ENCODE results near the gene SOCS6. TPM values are rescaled to one million over a fixed set of nuclear protein-coding genes. Genes with fewer than 3 reads are reported as not detected.

The SOCS6 gene
- polyA plus RNA-seq, 1 of the 3 experiments (the other 2 are of a cell fraction), result 12.1 TPM

DNA sequence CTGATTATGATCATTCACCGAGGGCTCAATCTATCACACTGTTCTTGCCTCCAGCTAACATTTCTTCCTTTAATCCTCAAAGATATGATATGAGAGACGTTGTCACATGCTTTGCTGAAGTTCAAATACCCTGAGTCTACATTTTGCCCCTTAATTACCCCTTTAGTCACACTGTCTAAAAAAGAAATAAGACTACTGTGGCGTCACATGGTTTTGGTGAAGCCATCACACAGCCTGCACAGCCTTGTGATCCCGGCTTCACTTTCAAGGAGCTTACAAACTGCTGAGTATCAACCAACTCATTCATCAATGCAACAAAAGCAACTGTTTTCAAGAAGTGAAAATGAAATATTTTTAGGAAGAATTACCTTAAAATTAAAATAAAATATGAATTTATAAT lies 31.9 kb upstream of the SOCS6 start:
- H3K27me3 ChIP-seq (ENCODE audit: insufficient read depth), result no peaks in the 10 kb centered on the region
- no peak for TF ChIP-seq NFIC (IDR thresholded peaks at IDR 0.05; ENCODE audit: borderline replicate concordance)
- no peak for TF ChIP-seq NRF1 (IDR thresholded peaks at IDR 0.05; ENCODE audit: low read depth, low read length)
- no peak for TF ChIP-seq RAD21 (IDR thresholded peaks at IDR 0.05; ENCODE audit: low read length)
- TF ChIP-seq ELF1 (IDR thresholded peaks at IDR 0.05), result no peak
- no peak for TF ChIP-seq RXRA (IDR thresholded peaks at IDR 0.05; ENCODE audit: borderline replicate concordance, low read depth)
- TF ChIP-seq GATA2 (CRISPR knock-in tag; IDR thresholded peaks at IDR 0.05), result no peak
- TF ChIP-seq SIN3A (IDR thresholded peaks at IDR 0.05; ENCODE audit: borderline replicate concordance, low read depth, low read length), result no peak
- no peak for TF ChIP-seq RFX5 (IDR thresholded peaks at IDR 0.05; ENCODE audit: low read length)
- TF ChIP-seq USF2 (IDR thresholded peaks at IDR 0.05; ENCODE audit: borderline replicate concordance, low read depth, low read length), result no peak
- no peak for TF ChIP-seq GABPA (IDR thresholded peaks at IDR 0.05; ENCODE audit: low read depth)
- TF ChIP-seq TEAD4 (IDR thresholded peaks at IDR 0.05; ENCODE audit: borderline replicate concordance, insufficient read depth), result no peak
- TF ChIP-seq REST (IDR thresholded peaks at IDR 0.05; ENCODE audit: low read depth, low read length), result no peak
- no peak for TF ChIP-seq ZBTB33 (IDR thresholded peaks at IDR 0.05; ENCODE audit: borderline replicate concordance, low read depth)
- no peak overlapping the region for H3K9ac ChIP-seq
- H3K4me1 ChIP-seq (ENCODE audit: control insufficient read depth in 1 of 2, insufficient read depth in 2 of 2, low read depth in 1 of 2, low read length in 1 of 2), result peaks cover 0 to 9% of the 10 kb centered on the region in 2 experiments; a peak in 2 of 4 replicates
- H3K27ac ChIP-seq (ENCODE audit: low read depth in 2 of 2, low read length in 1 of 2), result no peak overlapping the region
- no peak for DNase-seq
- ChIA-PET CTCF (interaction anchor here (1.0 to 1.3 kb wide), 2 partner anchors 61 to 177 kb away, joined by 4 to 6 read pairs; no protein-coding TSS in a partner anchor), POLR2A (no interaction called here)
- no peaks in the 10 kb centered on the region for H3K79me2 ChIP-seq (ENCODE audit: insufficient read depth)
- H3K4me3 ChIP-seq (ENCODE audit: low read depth in 2 of 2, low read length in 1 of 2), result no peak overlapping the region
- WGBS (ENCODE audit: low lambda C conversion rate), result 69% methylated on average over 4 of the region's 4 CpGs
- H3K36me3 ChIP-seq (replicated peaks in 1 of 2; ENCODE audit: control insufficient read depth in 1 of 2, insufficient read depth in 2 of 2, low read length in 1 of 2), result no peaks in the 10 kb centered on the region
- H3K9me2 ChIP-seq, result no peaks in the 10 kb centered on the region; the same call in 1 of the 2 replicates
- no peaks in the 10 kb centered on the region for H4K20me1 ChIP-seq (ENCODE audit: insufficient read depth)
- H2AFZ ChIP-seq (ENCODE audit: low read depth), result no peak overlapping the region
- no peaks in the 10 kb centered on the region for H3K9me3 ChIP-seq
- no peak overlapping the region for H3K4me2 ChIP-seq
- no peaks in the 10 kb centered on the region for H3F3A ChIP-seq (replicated peaks; ENCODE audit: insufficient read depth)
